HEK293T (cell line): ENCODE results near the gene ZNF341.
A peak's percentile ranks its signal among the peaks of the same experiment; 100 is the strongest.

Source experiments
- CTCF ChIA-PET: fragments of 350-600 bp; formaldehyde crosslinking; extraction: SDS; loops from one replicate; lab custom pipeline; 2021; ENCODE audit warnings: antibody characterized with exemption, inconsistent platforms; lab: Yijun Ruan, JAX
- POLR2A ChIA-PET: fragments of 350-600 bp; formaldehyde crosslinking; extraction: SDS; loops from one replicate; lab custom pipeline; 2020; ENCODE audit warnings: antibody characterized with exemption, inconsistent platforms; lab: Yijun Ruan, JAX
- DNase-seq: peaks from one replicate; pipeline ENCODE4 v3.0.0; 2012; ENCODE audit warnings: mixed read lengths; ENCODE audit errors: extremely low spot score
- ARNT ChIP-seq: fragments of 450-650 bp; IDR thresholded peaks from 2 replicates; pipeline ENCODE4 v1.6.1; 2017; ENCODE audit warnings: mild to moderate bottlenecking
- BHLHE40 ChIP-seq: fragments of 450-650 bp; IDR thresholded peaks from 2 replicates; pipeline ENCODE4 v1.6.1; 2016; ENCODE audit warnings: mild to moderate bottlenecking, moderate library complexity, borderline replicate concordance
- CTBP1 ChIP-seq: fragments of 450-650 bp; IDR thresholded peaks from 2 replicates; pipeline ENCODE4 v1.6.1; 2016; ENCODE audit warnings: borderline replicate concordance
- ELF4 ChIP-seq: fragments of 450-650 bp; IDR thresholded peaks from 2 replicates; pipeline ENCODE4 v1.6.1; 2017; ENCODE audit warnings: antibody characterized with exemption
- FOXA1 ChIP-seq: fragments of 450-650 bp; IDR thresholded peaks from 2 replicates; pipeline ENCODE4 v1.6.1; 2016; ENCODE audit warnings: mild to moderate bottlenecking
- FOXK2 ChIP-seq: fragments of 450-650 bp; IDR thresholded peaks from 2 replicates; pipeline ENCODE4 v1.6.1; 2016; ENCODE audit warnings: mild to moderate bottlenecking
- FOXM1 ChIP-seq: fragments of 450-650 bp; IDR thresholded peaks from 2 replicates; pipeline ENCODE4 v1.6.1; 2017; ENCODE audit warnings: mild to moderate bottlenecking, borderline replicate concordance
- HDGF ChIP-seq: fragments of 450-650 bp; IDR thresholded peaks from 2 replicates; pipeline ENCODE4 v1.6.1; 2017; ENCODE audit warnings: antibody characterized with exemption, borderline replicate concordance
- L3MBTL2 ChIP-seq: fragments of 450-650 bp; conservative IDR thresholded peaks from 2 replicates; pipeline ENCODE4 v1.6.1; 2016; ENCODE audit warnings: mild to moderate bottlenecking
- LEF1 ChIP-seq: fragments of 450-650 bp; IDR thresholded peaks from 2 replicates; pipeline ENCODE4 v1.6.1; 2017; ENCODE audit warnings: mild to moderate bottlenecking, borderline replicate concordance
- NFRKB ChIP-seq: fragments of 450-650 bp; IDR thresholded peaks from 2 replicates; pipeline ENCODE4 v1.6.1; 2016; ENCODE audit warnings: mild to moderate bottlenecking, moderate library complexity
- PKNOX1 ChIP-seq: fragments of 450-650 bp; IDR thresholded peaks from 2 replicates; pipeline ENCODE4 v1.6.1; 2016
- SP1 ChIP-seq: fragments of 450-650 bp; IDR thresholded peaks from 2 replicates; pipeline ENCODE4 v1.6.1; 2017
- SUZ12 ChIP-seq: fragments of 450-650 bp; IDR thresholded peaks from 2 replicates; pipeline ENCODE4 v1.6.1; 2016; ENCODE audit warnings: mild to moderate bottlenecking
- TARDBP ChIP-seq: fragments of 450-650 bp; IDR thresholded peaks from 2 replicates; pipeline ENCODE4 v1.6.1; 2016
- ZNF384 ChIP-seq: fragments of 450-650 bp; IDR thresholded peaks from 2 replicates; pipeline ENCODE4 v1.6.1; 2016

ZNF341 gene

DNA sequence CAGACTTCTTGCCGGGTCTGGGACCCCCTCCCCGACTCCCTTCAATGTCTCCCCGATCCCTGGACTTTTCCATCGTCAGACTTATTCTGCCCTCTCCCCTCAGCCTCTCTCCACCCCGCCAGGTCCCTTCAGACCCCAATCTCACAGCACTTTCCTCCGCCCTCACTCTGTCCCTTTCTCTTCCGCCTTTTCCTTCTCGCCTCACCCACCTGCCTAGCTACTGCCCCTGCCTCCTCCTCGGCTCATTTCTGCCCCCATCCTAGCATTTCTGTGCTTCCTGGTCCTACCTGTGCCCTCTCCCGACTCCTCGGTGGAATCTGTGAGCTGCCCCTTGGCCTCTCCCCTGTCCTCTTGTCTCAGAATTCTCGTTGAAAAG is 80.0 kb downstream of the ZNF341 start:
- POLR2A ChIA-PET, result interaction anchor here (0.8 to 3.5 kb wide), 4 partner anchors 8 to 301 kb away, joined by 3 to 10 read pairs (median 3); partner anchors contain the start of gene EIF2S2
- TF ChIP-seq ZNF384 (no peak), TARDBP (no peak), HDGF (no peak), FOXM1 (no peak), L3MBTL2 (no peak), SUZ12 (no peak), ARNT (no peak), BHLHE40 (no peak)
- no peak for DNase-seq
- CTCF ChIA-PET, result no interaction called here

GRCh38 chr20:33812152-33812849 is 80.5 kb downstream of the ZNF341 start:
- POLR2A ChIA-PET, result interaction anchor here (0.8 to 3.5 kb wide), 4 partner anchors 9 to 300 kb away, joined by 3 to 10 read pairs (median 3); partner anchors contain the start of gene EIF2S2
- CTCF ChIA-PET, result no interaction called here
- DNase-seq, result no peak
- no peak for TF ChIP-seq FOXK2
- no peak for TF ChIP-seq BHLHE40
- TF ChIP-seq SP1, result no peak

DNA sequence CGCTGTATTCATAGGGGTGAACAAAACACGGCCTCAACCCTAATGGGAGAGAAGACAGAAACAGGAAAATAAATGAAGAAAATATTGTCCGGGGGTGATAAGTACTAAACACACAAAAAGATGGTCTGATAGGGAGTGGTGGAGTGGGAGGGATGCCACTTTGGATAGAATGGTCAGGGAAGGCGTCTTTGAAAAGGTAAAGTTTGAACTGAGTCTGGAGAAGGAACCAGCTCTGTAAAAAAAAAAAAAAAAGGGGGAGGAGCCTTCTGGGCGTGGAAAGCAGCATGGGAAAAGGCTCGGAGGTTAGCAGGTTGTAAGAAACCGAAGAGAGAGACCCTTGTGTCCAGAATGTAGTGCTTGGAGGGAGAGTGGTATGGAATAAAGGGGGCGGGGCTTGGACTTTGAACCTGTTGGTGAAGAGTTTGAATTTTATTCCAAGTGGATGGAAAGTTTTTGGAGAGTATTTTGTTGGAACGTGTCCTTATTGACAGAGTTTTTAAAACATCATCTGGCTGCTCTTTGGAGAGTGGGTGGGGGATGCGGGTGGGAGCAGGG is 81.2 kb downstream of the ZNF341 start:
- POLR2A ChIA-PET, result interaction anchor here (1.2 to 3.5 kb wide), 3 partner anchors 13 to 299 kb away, joined by 3 to 10 read pairs (median 3); partner anchors contain the start of gene EIF2S2
- TF ChIP-seq ZNF384 (peak; percentile 96), SUZ12 (no peak)
- CTCF ChIA-PET, result no interaction called here
- DNase-seq, result peak; percentile 62

DNA sequence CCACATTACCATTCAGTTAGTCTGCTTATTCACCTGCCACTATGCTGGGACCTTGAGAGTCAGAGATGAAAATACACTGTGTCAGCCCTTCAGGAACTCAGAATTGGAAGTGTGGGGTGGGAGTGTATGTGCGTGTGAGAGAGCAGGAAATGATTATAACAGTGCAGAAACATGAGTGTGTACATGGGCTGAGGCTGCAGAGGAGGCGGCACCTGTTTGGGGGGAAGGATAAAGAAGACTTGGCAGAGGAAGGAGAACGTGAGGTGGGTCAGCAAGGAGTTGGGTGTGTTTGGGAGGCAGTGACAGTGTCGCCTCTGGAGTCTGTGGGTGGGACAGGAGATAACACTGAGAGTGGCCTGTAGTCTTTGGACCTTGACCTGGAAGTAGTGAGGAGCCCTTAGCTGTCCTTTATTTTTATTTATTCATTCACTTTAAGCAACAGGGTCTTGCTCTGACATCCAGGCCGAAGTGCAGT is 82.5 kb downstream of the ZNF341 start:
- no peak for DNase-seq
- ChIA-PET POLR2A (no interaction called here), CTCF (no interaction called here)
- no peak for TF ChIP-seq LEF1
- no peak for TF ChIP-seq BHLHE40
- TF ChIP-seq NFRKB, result no peak
- TF ChIP-seq ZNF384, result no peak
- no peak for TF ChIP-seq L3MBTL2
- no peak for TF ChIP-seq SUZ12
- TF ChIP-seq SP1, result no peak
- no peak for TF ChIP-seq TARDBP
- no peak for TF ChIP-seq PKNOX1
- TF ChIP-seq CTBP1, result no peak
- no peak for TF ChIP-seq ARNT

DNA sequence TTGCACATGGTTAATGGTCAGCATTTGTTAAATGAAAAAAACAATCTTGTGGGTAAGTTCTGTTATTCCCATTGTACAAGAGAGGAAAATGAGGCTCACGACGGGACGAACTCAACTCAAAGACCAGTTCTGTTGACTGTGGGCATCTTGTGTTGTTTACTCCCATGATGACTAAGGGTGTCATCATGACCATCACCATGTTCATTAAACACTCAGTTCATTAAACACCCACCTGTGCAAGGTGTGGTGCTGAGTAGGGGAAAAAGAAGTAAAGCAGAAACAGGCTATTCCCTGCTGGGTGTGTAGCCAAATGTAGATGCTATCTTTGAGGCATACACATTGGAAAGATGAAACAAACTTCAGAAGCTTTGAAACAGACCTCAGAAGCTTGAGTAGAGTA is 83.9 kb downstream of the ZNF341 start:
- TF ChIP-seq ELF4, result no peak
- no peak for TF ChIP-seq CTBP1
- no peak for TF ChIP-seq NFRKB
- TF ChIP-seq TARDBP, result no peak
- TF ChIP-seq LEF1, result no peak
- no peak for TF ChIP-seq FOXA1
- TF ChIP-seq ZNF384, result no peak
- no peak for TF ChIP-seq FOXK2
- TF ChIP-seq L3MBTL2, result no peak
- no peak for TF ChIP-seq SUZ12
- no peak for TF ChIP-seq HDGF

GRCh38 chr20:33816191-33816590 is 84.4 kb downstream of the ZNF341 start:
- POLR2A ChIA-PET, result no interaction called here

More for the DNA sequence above, 83.9 kb downstream of the ZNF341 start:
- ChIA-PET CTCF (no interaction called here), POLR2A (no interaction called here)
- DNase-seq, result no peak

More at GRCh38 chr20:33816191-33816590, 84.4 kb downstream of the ZNF341 start:
- TF ChIP-seq FOXA1 (no peak), ELF4 (no peak), PKNOX1 (no peak), CTBP1 (no peak), BHLHE40 (no peak), ARNT (no peak), FOXK2 (no peak), L3MBTL2 (no peak), FOXM1 (no peak), TARDBP (no peak), NFRKB (no peak), SP1 (no peak), HDGF (no peak)
- CTCF ChIA-PET, result no interaction called here
- DNase-seq, result no peak
